ENCODE measurements around the gene EPX. TPM values are rescaled to one million over a fixed set of nuclear protein-coding genes. Genes with fewer than 3 reads are reported as not detected.

EPX gene
- polyA plus RNA-seq, 1 donor (not counting 4 experiments of a cell fraction or from before 2014, with no cell fraction given): not detected

- H3K4me1 ChIP-seq (ENCODE audit: control insufficient read depth, extremely low read depth, insufficient read depth, low read length): no peaks in the 10 kb centered on the region
- dilution Hi-C loops (cut with MboI; ENCODE audit: extremely low pct_ligation_motif_present, low sequenced_read_pairs): no loop called here
- no peak overlapping the region for H2AFZ ChIP-seq (ENCODE audit: control insufficient read depth, low read length)
- H3K79me2 ChIP-seq (ENCODE audit: control insufficient read depth, insufficient read depth, low read length): no peaks in the 10 kb centered on the region
- no peak overlapping the region for H3K27ac ChIP-seq (ENCODE audit: control insufficient read depth, insufficient read depth, low read length)
- FAIRE-seq (no peak), DNase-seq (ENCODE audit: low read depth, low spot score) (no peak)
- H3K4me3 ChIP-seq (ENCODE audit: control insufficient read depth in 2 of 3, extremely low read depth in 1 of 3, insufficient read depth in 2 of 3, low read depth in 1 of 3, low read length in 3 of 3): no peak overlapping the region
- H4K20me1 ChIP-seq (ENCODE audit: control insufficient read depth, extremely low read depth, insufficient read depth, low read length): no peaks in the 10 kb centered on the region
- H3K9ac ChIP-seq (ENCODE audit: control insufficient read depth, extremely low read depth, insufficient read depth, low read length): no peak overlapping the region
- H3K9me3 ChIP-seq (ENCODE audit: control insufficient read depth, low read depth, low read length): no peaks in the 10 kb centered on the region
- H3K9me1 ChIP-seq (ENCODE audit: control insufficient read depth, extremely low read depth, insufficient read depth, low read length): no peaks in the 10 kb centered on the region
- H3K4me2 ChIP-seq (ENCODE audit: control insufficient read depth, extremely low read depth, insufficient read depth, low read depth, low read length): no peak overlapping the region
- TF ChIP-seq CTCF (optimal IDR thresholded peaks at IDR 0.05 in 1 of 3, IDR thresholded peaks at IDR 0.05 in 1 of 3, conservative IDR thresholded peaks at IDR 0.05 in 1 of 3; ENCODE audit: extremely low read depth in 1 of 3, insufficient read depth in 2 of 3, low read length in 3 of 3) (no peak), EZH2 (IDR thresholded peaks at IDR 0.05; ENCODE audit: low read length) (no peak)
- peaks cover 17% of the 10 kb centered on the region for H3K27me3 ChIP-seq (ENCODE audit: control insufficient read depth, extremely low read depth, insufficient read depth, low read length)
- H3K36me3 ChIP-seq (ENCODE audit: control insufficient read depth in 2 of 2, extremely low read depth in 1 of 2, insufficient read depth in 2 of 2, low read length in 2 of 2): no peaks in the 10 kb centered on the region
These were observed 43.9 kb downstream of the EPX start for GRCh38 chr17:58236394-58236793.

- Histone ChIP-seq H3K79me2 (ENCODE audit: control insufficient read depth, insufficient read depth, low read length) (no peaks in the 10 kb centered on the region), H3K4me3 (ENCODE audit: control insufficient read depth in 2 of 3, extremely low read depth in 1 of 3, insufficient read depth in 2 of 3, low read depth in 1 of 3, low read length in 3 of 3) (no peak within 1 kb of the TSS), H3K9ac (ENCODE audit: control insufficient read depth, extremely low read depth, insufficient read depth, low read length) (no peak within 1 kb of the TSS), H3K9me1 (ENCODE audit: control insufficient read depth, extremely low read depth, insufficient read depth, low read length) (no peaks in the 10 kb centered on the region), H3K4me2 (ENCODE audit: control insufficient read depth, extremely low read depth, insufficient read depth, low read depth, low read length) (no peak within 1 kb of the TSS), H4K20me1 (ENCODE audit: control insufficient read depth, extremely low read depth, insufficient read depth, low read length) (no peaks in the 10 kb centered on the region), H3K27ac (ENCODE audit: control insufficient read depth, insufficient read depth, low read length) (no peak within 1 kb of the TSS), H3K9me3 (ENCODE audit: control insufficient read depth, low read depth, low read length) (no peaks in the 10 kb centered on the region), H3K36me3 (ENCODE audit: control insufficient read depth in 2 of 2, extremely low read depth in 1 of 2, insufficient read depth in 2 of 2, low read length in 2 of 2) (no peaks in the 10 kb centered on the region), H3K27me3 (ENCODE audit: control insufficient read depth, extremely low read depth, insufficient read depth, low read length) (peaks cover 23% of the 10 kb centered on the region), H2AFZ (ENCODE audit: control insufficient read depth, low read length) (no peak within 1 kb of the TSS), H3K4me1 (ENCODE audit: control insufficient read depth, extremely low read depth, insufficient read depth, low read length) (no peaks in the 10 kb centered on the region)
- dilution Hi-C loops (cut with MboI; ENCODE audit: extremely low pct_ligation_motif_present, low sequenced_read_pairs): no loop called here
- no peak for FAIRE-seq
- DNase-seq (ENCODE audit: low read depth, low spot score): no peak
- TF ChIP-seq CTCF (optimal IDR thresholded peaks at IDR 0.05 in 1 of 3, IDR thresholded peaks at IDR 0.05 in 1 of 3, conservative IDR thresholded peaks at IDR 0.05 in 1 of 3; ENCODE audit: extremely low read depth in 1 of 3, insufficient read depth in 2 of 3, low read length in 3 of 3): no peak
- TF ChIP-seq EZH2 (IDR thresholded peaks at IDR 0.05; ENCODE audit: low read length): no peak
These were observed 45.7 kb downstream of the EPX start, which contains the start of gene LPO for GRCh38 chr17:58238147-58238634. Gene LPO, plus strand, starts transcription at chr17:58238584. Its CDS starts 4,396 bp downstream, at chr17:58242980.

Data from keratinocyte (primary cell).